GM21423 (cell line): ENCODE data around the gene ZNF333.

Experiments used
- ATAC-seq: cut with Tn5 transposase; IDR thresholded peaks from one replicate; pipeline ENCODE4 v1.9.1; 2021; ENCODE audit warnings: mild to moderate bottlenecking, moderate library complexity; ENCODE audit not compliant: unreplicated experiment

ZNF333 gene

DNA sequence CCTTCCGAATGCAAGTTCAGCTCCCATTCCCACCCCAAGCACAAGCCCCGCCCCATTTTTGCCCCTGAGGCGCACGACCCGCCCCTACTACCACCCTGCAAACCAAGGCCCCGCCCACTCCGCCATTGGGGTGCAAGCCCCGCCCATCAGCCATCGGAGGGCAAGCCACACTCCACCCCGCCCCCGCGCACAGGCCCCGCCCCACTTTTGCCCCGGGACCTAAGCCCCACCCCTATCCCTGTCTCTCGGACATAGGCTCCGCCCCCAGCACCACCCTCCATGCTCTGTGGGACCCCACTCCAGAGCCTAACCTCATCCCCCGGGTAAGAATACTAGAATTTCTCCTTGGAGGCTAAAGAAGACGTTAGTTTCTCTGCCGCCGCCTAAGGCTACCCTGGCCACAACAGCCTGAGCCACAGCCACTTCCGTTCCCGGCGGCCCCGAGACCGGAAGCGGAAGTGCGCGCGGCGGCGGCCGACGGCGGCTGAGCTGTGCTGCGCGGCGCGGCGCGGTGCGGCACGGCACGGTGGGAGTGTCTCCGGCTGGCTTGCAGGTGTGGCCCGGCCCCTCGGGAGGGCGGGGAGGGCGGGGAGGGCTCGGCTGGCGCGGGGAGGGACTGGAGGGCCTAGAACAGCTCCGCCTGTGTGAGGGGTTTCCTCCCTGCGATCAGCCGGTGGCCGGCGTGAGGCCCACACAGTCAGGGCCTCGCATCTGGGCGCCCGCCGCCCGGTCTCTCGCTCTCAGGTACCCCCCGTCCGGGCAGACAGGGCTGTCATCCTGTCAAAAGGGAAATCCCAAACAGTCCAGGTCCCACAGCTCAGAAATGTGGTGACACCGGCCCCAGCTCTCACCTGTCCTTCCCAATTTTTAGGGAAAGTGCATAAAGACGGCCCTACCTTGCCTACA is at the start of gene ZNF333:
Gene ZNF333 (plus strand): TSS at position 451 of the 906 bp plus-strand sequence. CDS start 3,444 bp downstream, outside the sequence.
- peak; percentile 88 for ATAC-seq

DNA sequence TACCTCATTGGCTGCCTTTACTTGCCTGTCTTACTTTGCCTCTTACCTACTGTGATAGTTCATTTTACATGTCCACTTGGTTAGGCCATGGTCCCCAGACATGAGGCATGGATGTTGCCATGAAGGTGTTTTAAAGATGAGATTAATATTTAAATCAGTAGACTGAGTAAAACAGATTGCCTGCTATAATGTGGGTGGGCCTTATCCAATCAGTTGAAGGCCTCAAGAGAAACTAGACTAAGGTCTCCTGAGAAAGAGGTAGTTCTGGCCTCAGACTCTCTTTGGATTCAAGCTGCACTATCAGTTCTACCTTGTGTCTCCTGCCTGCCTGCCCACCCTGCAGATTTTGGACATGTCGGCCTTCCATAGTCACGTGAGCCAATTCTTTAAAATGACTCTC is 41.3 kb upstream of the ZNF333 start:
- no peak for ATAC-seq

DNA sequence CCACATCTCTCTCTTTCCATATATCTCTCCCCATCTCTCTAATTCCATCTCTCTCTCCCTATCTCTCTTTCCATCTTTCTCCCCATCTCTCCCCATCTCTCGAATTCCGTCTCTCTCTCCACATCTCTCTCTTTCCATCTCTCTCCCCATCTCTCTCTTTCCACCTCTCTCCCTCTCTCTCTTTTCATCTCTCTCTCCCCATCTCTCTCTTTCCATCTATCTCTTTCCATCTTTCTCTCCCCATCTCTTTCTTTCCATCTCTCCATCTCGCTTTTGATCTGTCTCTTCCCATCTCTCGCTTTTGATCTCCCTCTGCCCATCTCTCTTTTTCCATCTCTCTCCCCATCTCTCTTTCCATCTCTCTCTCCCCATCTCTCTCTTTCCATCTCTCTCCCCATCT is 40.8 kb upstream of the ZNF333 start:
- ATAC-seq = no peak

DNA sequence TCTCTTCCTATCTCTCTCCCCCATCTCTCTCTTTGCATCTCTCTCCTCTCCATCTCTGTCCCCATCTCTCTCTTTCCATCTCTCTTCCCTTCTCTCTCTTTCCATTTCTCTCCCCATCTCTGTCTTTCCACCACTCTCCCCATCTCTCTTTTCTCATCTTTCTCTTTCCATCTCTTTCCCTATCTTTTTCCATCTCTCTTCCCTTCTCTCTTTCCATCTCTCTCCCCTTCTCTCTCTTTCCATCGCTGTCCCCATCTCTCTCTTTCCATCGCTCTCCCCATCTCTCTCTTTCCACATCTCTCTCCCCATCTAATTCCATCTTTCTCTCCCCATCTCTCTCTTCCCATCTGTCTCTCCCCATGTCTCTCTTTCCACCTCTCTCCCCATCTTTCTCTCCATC is 39.7 kb upstream of the ZNF333 start:
- ATAC-seq = no peak

DNA sequence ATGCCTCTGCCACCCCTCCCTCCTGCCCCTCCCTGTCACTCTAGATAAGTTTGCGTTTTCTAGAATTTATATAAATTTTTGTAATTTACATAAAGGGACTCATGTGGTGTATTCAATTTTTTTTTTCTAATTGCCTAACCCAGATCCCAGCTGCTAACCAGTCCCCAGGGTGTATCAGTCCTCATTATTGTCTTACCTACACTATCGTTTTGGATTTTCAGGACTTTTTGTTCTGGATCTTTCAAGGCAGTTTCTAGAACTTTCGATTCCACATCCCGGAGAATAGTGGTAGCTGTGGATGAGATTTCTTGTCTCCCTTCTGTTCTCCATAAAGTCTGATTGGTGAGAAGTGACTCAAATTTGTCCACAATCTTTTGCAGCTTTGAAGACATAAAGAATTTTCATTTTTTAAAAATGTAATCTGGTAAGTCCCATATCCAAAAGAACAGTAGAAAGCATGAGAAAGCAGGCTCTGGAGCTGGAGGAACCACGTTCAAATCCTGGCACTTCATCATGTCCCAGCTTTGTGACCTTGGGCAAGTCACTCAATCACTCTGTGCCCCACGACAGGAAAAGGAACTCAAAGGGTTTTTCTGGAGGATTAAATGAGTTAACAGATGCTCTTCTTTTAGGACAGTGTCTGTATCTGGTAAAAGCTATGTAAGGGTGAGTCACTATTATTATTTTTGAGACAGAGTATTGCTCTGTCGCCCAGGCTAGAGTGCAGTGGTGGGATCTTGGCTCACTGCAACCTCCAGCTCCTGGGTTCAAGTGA is 34.9 kb upstream of the ZNF333 start:
- no peak for ATAC-seq

DNA sequence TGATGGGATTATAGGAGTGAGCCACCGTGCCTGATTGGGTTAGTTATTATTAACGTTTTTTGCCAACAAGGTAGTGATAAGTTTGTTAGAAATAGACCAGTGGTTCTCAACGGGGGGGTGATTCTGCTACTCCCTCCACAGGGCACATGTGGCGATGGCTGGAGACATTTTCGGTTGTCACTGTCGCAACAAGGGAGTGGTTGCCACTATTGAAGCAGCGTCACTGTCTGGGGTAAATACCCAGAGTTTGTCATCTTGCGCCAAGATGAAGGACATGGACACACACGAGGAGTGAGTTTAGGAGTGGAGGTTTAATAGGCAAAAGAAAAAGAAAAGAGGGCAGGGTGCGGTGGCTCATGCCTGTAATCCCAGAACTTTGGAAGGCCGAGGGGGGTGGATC is 34.1 kb upstream of the ZNF333 start:
- ATAC-seq = no peak

DNA sequence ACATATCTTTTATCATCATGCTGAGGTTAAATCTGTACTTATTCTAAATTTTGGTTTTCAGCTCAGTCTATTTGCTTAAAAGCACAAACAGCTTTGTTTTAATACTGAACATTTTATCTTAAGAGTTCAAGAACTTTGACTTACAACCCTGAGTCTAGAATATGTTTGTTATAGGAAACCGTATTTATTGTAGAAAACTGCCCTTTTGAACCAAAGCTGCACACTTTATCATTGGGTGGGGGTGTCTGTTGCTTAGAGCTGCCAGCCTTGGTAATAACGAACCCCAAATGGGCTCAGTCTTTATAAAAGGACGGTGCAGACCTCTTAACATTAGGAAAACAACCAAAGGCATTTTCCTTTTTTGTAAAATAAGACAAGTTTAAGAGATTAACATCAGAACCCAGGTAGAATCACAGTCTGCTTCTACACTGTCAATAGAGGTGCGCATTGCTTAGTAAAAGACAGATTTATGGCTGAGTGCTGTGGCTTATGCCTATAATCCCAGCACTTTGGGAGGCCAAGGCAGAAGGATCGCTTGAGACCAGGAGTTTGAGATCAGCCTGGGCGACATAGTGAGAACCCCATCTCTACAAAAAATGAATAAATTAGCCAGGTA is 29.9 kb upstream of the ZNF333 start:
- ATAC-seq = no peak

DNA sequence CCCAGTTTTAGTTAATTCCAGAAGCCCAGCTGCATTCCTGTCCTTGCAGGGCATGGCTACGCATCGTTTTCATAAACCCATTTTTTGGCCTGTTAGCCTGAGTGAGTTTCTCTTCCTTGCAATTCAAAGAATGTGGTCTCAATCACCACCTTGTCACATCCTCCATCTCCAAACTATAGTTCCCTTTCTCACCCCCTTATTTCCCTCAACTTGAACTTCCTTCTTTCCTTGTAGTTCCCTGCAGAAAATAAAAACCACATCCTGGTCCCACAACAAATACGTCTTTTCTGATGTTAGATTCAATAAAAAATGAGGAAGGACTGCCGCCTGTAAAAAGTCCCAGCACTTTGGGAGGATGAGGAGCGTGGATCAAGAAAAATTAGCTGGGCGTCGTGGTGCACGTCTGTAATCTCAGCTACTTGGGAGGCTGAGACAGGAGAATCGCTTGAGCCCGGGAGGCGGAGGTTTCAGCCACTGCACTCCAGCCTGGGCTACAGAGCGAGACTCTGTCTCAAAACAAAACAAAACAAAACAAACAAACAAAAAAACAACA is 28.4 kb upstream of the ZNF333 start:
- no peak for ATAC-seq

DNA sequence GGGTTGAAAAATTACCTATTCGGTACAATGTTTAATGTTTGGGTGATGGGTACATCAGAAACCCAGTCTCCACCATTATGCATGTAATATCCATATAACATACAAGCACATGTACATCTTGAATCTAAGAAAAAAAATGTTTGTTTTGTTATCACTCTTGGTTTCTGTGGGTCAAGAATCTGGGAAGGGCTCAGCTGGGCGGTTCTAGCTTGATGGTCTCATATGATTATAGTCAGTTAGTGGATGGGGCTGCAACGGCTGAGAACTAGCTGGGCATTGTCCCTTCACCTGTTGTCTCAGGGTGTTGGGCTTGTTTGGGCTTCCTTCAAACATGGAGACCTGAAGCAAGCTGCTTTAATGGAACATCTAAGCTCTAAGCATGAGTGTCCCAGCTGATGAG is 19.9 kb upstream of the ZNF333 start:
- ATAC-seq = no peak

DNA sequence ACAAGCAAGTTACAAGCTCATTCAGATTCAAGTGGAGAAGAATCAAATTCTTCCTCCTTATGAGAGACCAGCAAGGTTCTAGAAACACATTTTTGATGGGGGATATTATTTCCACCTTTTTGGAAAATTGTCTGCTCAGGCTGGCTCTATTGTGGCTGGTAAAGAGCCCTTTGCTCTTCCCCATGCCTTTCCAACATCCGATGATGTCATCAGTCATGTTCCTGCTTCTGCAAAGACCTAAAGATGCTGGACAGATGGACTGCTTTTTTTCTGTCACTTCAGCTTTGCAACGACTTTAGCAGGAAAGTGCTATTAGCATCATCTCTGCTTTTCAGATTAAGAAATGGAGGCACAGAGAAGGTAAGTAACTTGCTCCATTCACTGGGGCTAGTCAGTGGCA is 19.4 kb upstream of the ZNF333 start:
- ATAC-seq = no peak

DNA sequence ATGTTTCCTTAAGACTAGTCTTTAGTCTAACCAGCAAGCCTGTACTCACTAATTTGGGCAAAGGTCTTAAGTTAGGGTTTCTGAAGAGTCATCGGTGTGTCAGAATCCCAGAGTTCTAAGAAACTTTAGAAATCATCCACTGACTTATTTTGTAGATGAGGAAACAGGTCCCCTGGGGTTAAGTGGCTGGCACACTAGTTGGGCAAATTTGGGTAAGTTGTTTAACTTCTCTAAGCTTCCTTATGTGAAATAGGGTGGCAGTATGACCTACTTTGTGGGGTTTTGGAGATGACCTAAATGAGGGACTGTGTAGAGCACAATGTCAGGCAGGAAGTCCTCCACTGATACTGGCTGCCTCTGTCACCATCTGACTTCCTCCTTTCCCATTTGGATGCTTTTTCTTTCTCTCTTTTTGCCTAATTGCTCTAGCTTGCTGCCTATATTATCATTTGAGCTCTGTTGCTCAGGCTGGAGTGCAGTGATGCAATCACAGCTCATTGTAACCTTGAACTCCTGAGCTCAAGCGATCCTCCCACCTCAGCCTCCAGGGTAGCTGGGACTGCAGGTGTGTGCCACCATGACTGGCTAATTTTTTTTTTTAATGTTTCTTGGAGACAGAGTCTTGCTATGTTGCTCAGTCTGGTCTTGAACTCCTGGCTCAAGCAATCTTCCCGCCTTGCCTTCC is 17.5 kb upstream of the ZNF333 start:
- no peak for ATAC-seq

DNA sequence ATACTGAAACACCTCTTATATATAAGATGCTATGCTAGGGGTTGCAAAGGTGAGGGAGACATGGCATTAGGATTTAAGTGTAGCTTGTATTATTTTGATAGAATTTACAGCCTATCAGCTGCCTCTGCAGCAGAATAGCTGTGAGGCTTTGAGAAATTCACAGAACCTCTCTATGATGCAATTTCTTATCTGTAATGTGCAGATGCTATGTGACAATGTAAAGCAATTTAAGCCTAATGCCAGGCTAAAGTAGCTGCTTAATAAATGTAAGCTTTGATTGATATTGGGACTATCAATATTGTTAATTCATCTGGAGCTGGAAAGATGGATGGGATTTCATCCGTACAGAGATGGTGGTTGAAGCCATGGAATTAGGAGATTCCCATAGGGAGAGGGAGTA is 16.8 kb upstream of the ZNF333 start:
- ATAC-seq = no peak

DNA sequence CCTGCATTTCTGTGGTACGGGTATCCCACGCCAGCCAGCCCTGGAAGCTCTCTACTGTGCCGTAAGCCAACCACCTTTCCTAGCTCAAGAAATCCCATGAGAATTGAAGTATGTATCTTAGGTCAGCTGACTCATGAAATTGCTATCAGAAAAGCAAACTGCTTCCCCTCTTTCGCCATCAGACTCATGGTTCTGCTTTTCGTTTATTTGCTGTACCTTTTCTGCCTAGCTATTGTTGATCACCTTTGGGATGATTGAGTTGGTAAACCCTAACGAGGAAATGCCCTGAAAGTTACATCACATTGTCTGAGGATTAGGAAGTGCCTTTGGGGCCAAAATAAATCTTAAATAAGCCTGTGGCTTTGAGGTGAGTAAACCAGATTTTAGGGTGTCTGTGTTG is 15.1 kb upstream of the ZNF333 start, which contains the start of gene ADGRE3:
Gene ADGRE3 (minus strand): TSS at position 81 of the 400 bp plus-strand sequence. CDS start 74 bp downstream, at position 7.
- no peak for ATAC-seq

DNA sequence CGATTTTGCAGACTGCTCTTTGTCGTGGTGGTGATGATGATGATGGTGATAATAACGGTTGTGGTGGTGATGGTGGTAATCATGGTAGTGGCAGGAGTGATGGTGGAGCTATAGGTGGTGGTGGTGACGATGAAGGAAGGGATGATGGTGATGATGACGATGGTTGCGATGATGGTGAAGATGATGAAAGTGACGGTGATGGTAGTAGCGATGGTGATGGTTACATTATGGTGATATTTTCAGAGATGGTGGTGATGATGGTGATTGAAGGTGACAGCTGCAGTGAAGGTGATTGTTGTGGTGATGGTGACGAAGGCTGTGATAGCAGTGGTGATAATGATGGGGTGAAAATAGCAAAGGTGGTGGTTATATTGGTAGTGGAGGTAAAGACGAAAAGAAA is 13.1 kb upstream of the ZNF333 start:
- no peak for ATAC-seq

DNA sequence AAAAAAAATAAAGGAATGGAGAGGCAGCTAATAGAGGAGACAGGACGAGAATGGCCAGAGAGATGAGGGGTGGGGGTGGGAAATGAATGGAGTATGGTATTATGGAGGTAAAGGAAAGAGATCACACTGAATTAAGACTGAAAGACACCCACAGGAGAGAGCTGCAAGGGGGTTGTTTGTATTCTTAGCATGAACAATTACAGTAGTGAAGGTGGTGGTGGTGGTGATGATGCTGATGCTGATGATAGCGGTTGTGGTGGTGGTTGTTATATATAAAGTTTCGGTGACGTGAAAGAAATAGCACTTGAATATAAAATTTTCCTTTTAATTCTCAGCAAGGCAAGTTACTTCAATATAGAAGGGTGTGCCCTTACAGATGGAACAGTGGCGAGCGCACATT is 12.4 kb upstream of the ZNF333 start:
- ATAC-seq = no peak

DNA sequence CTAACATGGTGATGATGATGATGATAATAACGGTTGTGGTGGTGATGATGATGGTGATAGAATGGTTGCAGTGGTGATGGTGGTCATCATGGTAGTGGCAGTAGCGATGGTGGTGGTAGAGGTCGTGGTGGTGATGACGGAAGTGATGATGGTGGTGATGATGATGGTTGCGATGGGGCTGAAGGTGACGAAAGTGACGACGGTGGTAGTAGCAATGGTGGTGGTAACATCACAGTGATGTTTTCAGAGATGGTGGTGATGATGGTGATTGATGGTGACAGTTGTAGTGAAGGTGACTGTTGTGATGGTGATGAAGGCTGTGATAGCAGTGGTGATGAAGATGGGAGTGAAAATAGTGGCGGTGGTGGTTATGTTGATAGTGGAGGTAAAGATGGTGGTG is 11.6 kb upstream of the ZNF333 start:
- ATAC-seq = no peak

DNA sequence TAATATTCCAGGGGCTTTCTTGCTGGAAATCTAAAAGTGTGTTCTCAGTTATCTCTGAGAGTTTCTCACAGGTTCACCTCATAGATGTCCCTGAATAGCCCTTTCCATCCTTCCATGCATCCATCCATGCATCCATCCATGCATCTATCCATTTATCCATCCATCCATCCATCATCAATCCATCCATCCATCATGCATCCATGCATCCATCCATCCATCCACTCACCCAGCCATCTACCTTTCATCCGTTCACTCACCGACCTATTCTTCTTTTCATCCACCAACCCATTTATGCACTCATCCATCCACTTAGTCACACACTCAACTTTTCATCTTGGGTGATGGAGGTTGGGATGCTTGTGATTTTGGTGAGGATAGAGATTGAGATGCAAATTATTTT is 7.8 kb upstream of the ZNF333 start:
- ATAC-seq = no peak

DNA sequence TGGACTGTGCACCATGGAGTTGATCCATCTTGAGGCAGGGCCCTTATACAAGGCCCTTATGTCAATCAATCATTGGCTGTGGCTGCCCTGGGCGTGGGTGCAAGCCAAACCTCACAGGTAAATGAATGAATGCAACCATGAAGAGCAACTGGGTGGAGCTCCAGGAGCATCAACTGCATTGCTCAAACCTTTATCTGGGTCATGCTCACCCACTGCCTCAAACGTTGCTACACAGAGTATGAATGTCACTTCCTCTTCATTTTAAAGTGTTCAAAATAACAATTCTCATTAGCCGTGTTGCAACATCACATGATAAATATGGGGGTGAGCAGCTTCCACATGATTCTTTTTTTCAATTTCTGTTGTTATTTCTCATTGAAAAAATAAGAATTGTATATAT is 6.4 kb upstream of the ZNF333 start:
- no peak for ATAC-seq

DNA sequence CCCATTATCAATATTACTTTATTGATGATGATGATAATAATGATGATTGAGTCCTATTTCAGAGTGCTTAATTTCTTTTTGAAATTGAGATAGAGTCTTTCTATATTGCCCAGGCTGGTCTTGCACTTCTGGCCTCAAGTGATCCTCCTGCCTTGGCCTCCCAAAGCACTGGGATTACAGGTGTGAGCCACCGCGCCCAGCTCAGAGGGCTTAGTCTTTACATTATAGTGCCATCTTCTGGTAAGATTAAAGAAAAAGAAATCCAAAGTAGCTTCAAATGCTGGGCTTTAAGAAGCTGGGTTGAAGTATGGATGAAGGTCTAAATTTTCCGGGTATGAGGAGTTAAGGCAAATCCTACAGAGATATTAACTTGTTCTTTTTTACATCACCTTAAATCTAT is 3.4 kb upstream of the ZNF333 start:
- ATAC-seq = no peak

DNA sequence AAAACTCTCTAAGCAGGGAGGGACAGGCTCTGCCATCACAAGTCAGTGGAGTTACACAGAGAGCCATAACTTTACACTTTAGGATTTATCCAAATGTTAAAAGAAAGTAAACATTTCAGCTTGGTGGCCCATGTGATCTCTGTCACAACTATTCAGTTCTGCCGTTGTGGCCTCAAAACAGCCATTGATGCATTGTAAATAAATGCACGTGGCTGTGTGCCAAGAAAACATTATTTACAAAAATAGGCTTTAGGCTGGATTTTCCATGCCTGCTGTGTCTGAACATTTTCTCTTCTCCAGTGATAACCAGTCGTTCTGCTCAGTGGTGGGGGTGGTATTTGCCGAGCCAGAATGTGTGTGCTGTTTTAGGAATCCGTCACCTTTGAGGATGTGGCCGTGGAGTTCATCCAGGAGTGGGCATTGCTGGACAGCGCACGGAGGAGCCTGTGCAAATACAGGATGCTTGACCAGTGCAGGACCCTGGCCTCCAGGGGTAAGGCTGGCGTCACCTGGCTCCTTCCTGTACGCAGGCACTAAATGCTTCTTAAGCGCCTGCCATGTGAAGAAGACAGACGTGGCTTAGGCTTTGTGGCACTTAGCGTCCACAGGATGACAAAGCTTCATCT is 4.9 kb downstream of the ZNF333 start:
- no peak for ATAC-seq
